ENCODE results near the gene TXNDC2.

Gene TXNDC2

GRCh38 chr18:9845256-9845655 lies 40.5 kb upstream of the TXNDC2 start:
- H3K4me3 ChIP-seq, result no peak overlapping the region
- H3K27ac ChIP-seq, result no peak overlapping the region
- DNase-seq (ENCODE audit: low spot score), result no peak
- TF ChIP-seq CTCF (IDR thresholded peaks at IDR 0.05), result no peak

- Histone ChIP-seq H3K4me3 (peak overlapping the region; percentile 8), H3K27ac (peak overlapping the region in 1 of 2 donors; percentile 16)
- no peak for TF ChIP-seq CTCF (IDR thresholded peaks at IDR 0.05)
- no peak for DNase-seq (ENCODE audit: low spot score)
These were observed 39.4 kb upstream of the TXNDC2 start for GRCh38 chr18:9846162-9846925.

DNA sequence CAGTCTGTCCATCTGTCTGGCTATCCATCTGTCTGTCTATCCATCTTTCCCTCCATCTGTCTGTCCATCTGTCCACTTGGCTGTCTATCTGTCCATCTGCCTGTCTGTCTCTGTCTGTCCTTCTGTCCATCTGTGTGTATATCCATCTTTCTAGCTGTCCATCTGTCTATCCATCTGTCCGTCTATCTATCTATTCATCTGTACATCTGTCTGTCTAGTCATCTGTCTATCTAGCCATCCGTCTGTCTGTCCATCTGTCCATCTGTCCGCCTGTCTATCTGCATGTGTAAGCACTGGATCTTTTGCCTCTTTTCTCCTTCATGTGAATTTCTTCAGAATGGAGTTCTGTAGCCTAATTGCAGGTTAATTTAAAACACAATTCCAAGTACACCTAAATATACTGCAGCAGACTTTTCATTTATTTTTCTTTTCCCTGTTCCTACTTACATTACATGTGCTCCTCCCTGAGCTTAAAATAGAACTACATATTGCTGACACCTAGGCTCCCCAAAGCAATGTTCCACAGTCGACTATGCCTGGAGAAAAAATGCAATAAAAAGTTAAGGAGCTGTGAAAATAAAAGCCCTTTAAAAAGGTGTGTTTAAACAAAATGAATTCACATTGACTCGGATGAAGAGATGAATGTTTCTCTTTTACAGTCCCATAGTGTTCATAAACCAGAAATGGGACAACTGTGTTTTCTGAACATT lies 37.4 kb upstream of the TXNDC2 start:
- no peak overlapping the region for H3K4me3 ChIP-seq
- H3K27ac ChIP-seq, result no peak overlapping the region
- no peak for TF ChIP-seq CTCF (IDR thresholded peaks at IDR 0.05)
- DNase-seq (ENCODE audit: low spot score), result no peak

DNA sequence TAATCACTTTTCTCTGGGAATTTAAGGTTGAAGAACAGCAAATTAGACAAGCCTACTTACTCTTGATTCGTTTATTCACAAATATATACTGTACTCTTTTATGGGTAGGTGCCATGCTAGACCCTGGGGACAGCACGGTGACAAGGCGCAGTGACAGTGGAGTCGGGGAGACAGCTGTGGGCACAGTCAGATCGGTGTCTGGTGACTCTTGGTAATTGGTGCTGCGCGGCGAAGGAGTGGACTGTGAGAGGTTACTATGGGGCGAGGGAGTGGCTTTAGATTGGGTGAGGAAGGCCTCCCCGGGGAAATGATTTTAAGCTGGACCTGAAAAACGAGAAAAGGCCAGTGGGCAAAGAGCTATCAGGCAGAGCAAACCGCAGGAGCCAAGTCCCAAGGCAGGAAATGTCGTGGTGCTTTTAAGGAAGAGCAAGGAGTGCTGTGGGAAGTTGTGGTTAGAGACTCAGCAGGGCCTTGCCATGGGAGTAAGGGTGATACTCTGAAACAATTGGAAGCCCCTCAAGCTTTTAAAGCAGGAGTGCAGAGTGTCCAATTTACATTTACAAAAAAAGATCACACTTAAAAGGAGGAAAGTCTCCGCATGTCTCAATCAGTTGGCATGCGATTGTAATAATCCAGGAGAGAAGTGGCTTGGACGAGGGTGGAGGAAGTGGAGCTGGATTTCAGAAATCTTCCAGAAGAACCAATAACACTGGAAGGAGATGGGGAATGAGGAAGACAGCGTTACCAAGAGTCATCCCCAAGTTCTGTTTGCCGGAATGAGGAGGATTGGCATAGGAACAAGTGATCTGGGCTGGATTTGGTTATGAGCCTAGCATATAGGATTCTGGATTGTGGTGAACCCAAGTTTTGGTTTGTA lies 36.1 kb upstream of the TXNDC2 start:
- TF ChIP-seq CTCF (IDR thresholded peaks at IDR 0.05), result no peak
- DNase-seq (ENCODE audit: low spot score), result no peak
- Histone ChIP-seq H3K4me3 (no peak overlapping the region), H3K27ac (peak overlapping the region in 1 of 2 donors; percentile 63)

- no peak for DNase-seq (ENCODE audit: low spot score)
- no peak for TF ChIP-seq CTCF (IDR thresholded peaks at IDR 0.05)
- Histone ChIP-seq H3K4me3 (no peak overlapping the region), H3K27ac (peak overlapping the region in 1 of 2 donors; percentile 10)
These were observed 35.5 kb upstream of the TXNDC2 start for GRCh38 chr18:9850309-9850708.

GRCh38 chr18:9851511-9851910 lies 34.3 kb upstream of the TXNDC2 start:
- H3K27ac ChIP-seq, result no peak overlapping the region
- no peak overlapping the region for H3K4me3 ChIP-seq
- no peak for DNase-seq (ENCODE audit: low spot score)
- no peak for TF ChIP-seq CTCF (IDR thresholded peaks at IDR 0.05)

Data from coronary artery (tissue), 2 donors.